PC-3 (cell line): ENCODE results near the gene WFS1. TPM values are rescaled to one million over a fixed set of nuclear protein-coding genes. Genes with fewer than 3 reads are reported as not detected.
A peak's percentile ranks its signal among the peaks of the same experiment; 100 is the strongest.

Experiments used
- ATAC-seq: fragments of 200-7000 bp; cut with Tn5 transposase; 2 replicates; pipeline ENCODE4 v1.9.1; 2020; ENCODE audit warnings: mild to moderate bottlenecking, moderate library complexity
- BruUV-seq: library from RNA; stranded (reverse); fragments of 400-500 nt; replicated peaks from 2 replicates; lab custom pipeline; 2021; lab: Mats Ljungman, UMichigan
- CTCF ChIA-PET: fragments of 300-600 bp; sonication (Branson Sonifier 250); formaldehyde crosslinking; loops from one replicate; lab custom pipeline; 2022; ENCODE audit warnings: antibody characterized with exemption; lab: Charles Lee
- POLR2A ChIA-PET: fragments of 300-600 bp; sonication (Branson Sonifier 250); formaldehyde crosslinking; loops from one replicate; lab custom pipeline; 2022; ENCODE audit warnings: antibody characterized with exemption; ENCODE audit not compliant: unreplicated experiment; lab: Charles Lee
- DNase-seq: peaks from one replicate; pipeline ENCODE4 v3.0.0-alpha.2; 2015
- H2AFZ ChIP-seq: fragments of 300-600 bp; sonication (generic); 2 replicates; pipeline ENCODE4 v1.6.0; 2016; ENCODE audit warnings: antibody characterized with exemption, low read length
- H3F3A ChIP-seq: fragments of 300-600 bp; sonication (generic); one replicate; pipeline ENCODE4 v1.6.0; 2017; ENCODE audit warnings: antibody characterized with exemption, low read length, control low read depth, mild to moderate bottlenecking; ENCODE audit not compliant: unreplicated experiment
- H3K27ac ChIP-seq: fragments of 300-600 bp; sonication (generic); 2 replicates; pipeline ENCODE4 v1.5.1; 2016; ENCODE audit warnings: mild to moderate bottlenecking, low read length
- H3K27me3 ChIP-seq: fragments of 300-600 bp; sonication (generic); 2 replicates; pipeline ENCODE4 v1.6.1; 2016; ENCODE audit warnings: low read length, mixed read lengths
- H3K36me3 ChIP-seq: fragments of 300-600 bp; sonication (generic); 2 replicates; pipeline ENCODE4 v1.6.1; 2016; ENCODE audit warnings: low read depth, mixed run types, low read length, mixed read lengths
- H3K4me1 ChIP-seq: fragments of 300-600 bp; sonication (generic); 2 replicates; pipeline ENCODE4 v1.5.1; 2016; ENCODE audit warnings: low read length; ENCODE audit not compliant: insufficient read depth
- H3K4me2 ChIP-seq: fragments of 300-600 bp; sonication (generic); 2 replicates; pipeline ENCODE4 v1.6.0; 2016; ENCODE audit warnings: low read length
- H3K4me3 ChIP-seq: fragments of 300-600 bp; sonication (generic); 2 replicates; pipeline ENCODE4 v1.5.1; 2016; ENCODE audit warnings: mild to moderate bottlenecking, low read length, mixed read lengths
- H3K79me2 ChIP-seq: fragments of 300-600 bp; sonication (generic); 2 replicates; pipeline ENCODE4 v1.6.1; 2017; ENCODE audit warnings: low read length, mixed read lengths
- H3K9ac ChIP-seq: fragments of 300-600 bp; sonication (generic); 2 replicates; pipeline ENCODE4 v1.6.0; 2016; ENCODE audit warnings: mild to moderate bottlenecking, low read length
- H3K9me2 ChIP-seq: fragments of 300-600 bp; sonication (generic); replicated peaks from 2 replicates; pipeline ENCODE4 v1.6.1; 2016; ENCODE audit warnings: mixed run types, low read length, mixed read lengths
- H3K9me3 ChIP-seq: fragments of 300-600 bp; sonication (generic); 2 replicates; pipeline ENCODE4 v1.6.1; 2016; ENCODE audit warnings: low read length, mixed read lengths
- H4K20me1 ChIP-seq: fragments of 300-600 bp; sonication (generic); 2 replicates; pipeline ENCODE4 v1.6.1; 2016; ENCODE audit warnings: low read length, mixed read lengths
- CTCF ChIP-seq: fragments of 300-600 bp; sonication (generic); conservative IDR thresholded peaks from 2 replicates; pipeline ENCODE4 v1.5.1; 2017; ENCODE audit warnings: antibody characterized with exemption, low read depth, mild to moderate bottlenecking, low read length
- EZH2 ChIP-seq: fragments of 300-600 bp; sonication (generic); IDR thresholded peaks from one replicate; pipeline ENCODE4 v1.6.1; 2017; ENCODE audit warnings: antibody characterized with exemption, mild to moderate bottlenecking, low read length; ENCODE audit not compliant: unreplicated experiment
- EZH2phosphoT487 ChIP-seq: fragments of 300-600 bp; sonication (generic); IDR thresholded peaks from 2 replicates; pipeline ENCODE4 v1.6.1; 2018; ENCODE audit warnings: mild to moderate bottlenecking, antibody characterized with exemption, low read length, borderline replicate concordance
- intact Hi-C: fragments of 100-400 bp; cut with micrococcal nuclease; formaldehyde crosslinking; loops from 2 replicates; pipeline ENCODE4 v1.9.0; 2023
- total RNA-seq: library from RNA; depleted of rRNA; stranded (reverse); fragments of >200 nt; gene quantifications from 2 replicates; pipeline ENCODE4 v1.2.3, GENCODE V29; 2014

WFS1 gene
- total RNA-seq, 1 experiment from 2014 or later, result 35.7 TPM

- Histone ChIP-seq H3F3A (no peaks in the 10 kb centered on the region), H3K4me1 (no peaks in the 10 kb centered on the region; the same call in 1 of the 2 replicates), H3K27me3 (no peaks in the 10 kb centered on the region), H3K4me2 (no peak overlapping the region), H3K27ac (no peak overlapping the region), H3K79me2 (no peaks in the 10 kb centered on the region), H3K9ac (no peak overlapping the region), H3K9me3 (no peaks in the 10 kb centered on the region), H2AFZ (no peak overlapping the region), H3K36me3 (no peaks in the 10 kb centered on the region), H3K9me2 (no peaks in the 10 kb centered on the region), H4K20me1 (no peaks in the 10 kb centered on the region), H3K4me3 (no peak overlapping the region)
- ChIA-PET POLR2A (no interaction called here), CTCF (interaction anchor here (1.0 to 1.6 kb wide), 3 partner anchors 14 to 67 kb away, joined by 6 to 13 read pairs (median 6); no protein-coding TSS in a partner anchor)
- TF ChIP-seq CTCF (peak; percentile 72), EZH2 (no peak)
- DNase-seq (peak; percentile 61), ATAC-seq (peak; percentile 88)
- intact Hi-C loops, result loop anchor here (1.0 kb wide), 1 partner anchor 63 kb away; no protein-coding TSS in a partner anchor
- no TSS peak for BruUV-seq
Measured at GRCh38 chr4:6264225-6264540, 5.5 kb upstream of the WFS1 start.

- no TSS peak for BruUV-seq
- Histone ChIP-seq H3K4me1 (peaks cover 2% of the 10 kb centered on the region), H3K9me2 (no peaks in the 10 kb centered on the region), H3K27ac (no peak overlapping the region), H3K36me3 (no peaks in the 10 kb centered on the region), H3F3A (no peaks in the 10 kb centered on the region), H3K9ac (no peak overlapping the region), H3K4me3 (no peak overlapping the region), H3K27me3 (no peaks in the 10 kb centered on the region), H4K20me1 (no peaks in the 10 kb centered on the region), H2AFZ (no peak overlapping the region), H3K79me2 (peaks cover 3% of the 10 kb centered on the region), H3K9me3 (no peaks in the 10 kb centered on the region), H3K4me2 (no peak overlapping the region)
- CTCF ChIA-PET, result no interaction called here
- POLR2A ChIA-PET, result no interaction called here
- TF ChIP-seq CTCF, result no peak
- TF ChIP-seq EZH2phosphoT487, result no peak
- no peak for TF ChIP-seq EZH2
- intact Hi-C loops, result no loop called here
- no peak for ATAC-seq
- no peak for DNase-seq
Measured at GRCh38 chr4:6265546-6265945, 4.1 kb upstream of the WFS1 start.

GRCh38 chr4:6267573-6267972 lies 2.1 kb upstream of the WFS1 start:
- Histone ChIP-seq H3K36me3 (no peaks in the 10 kb centered on the region), H3K4me1 (peaks cover 22% of the 10 kb centered on the region), H3K27me3 (no peaks in the 10 kb centered on the region), H2AFZ (no peak overlapping the region), H3K9ac (no peak overlapping the region), H3K79me2 (peaks cover 23% of the 10 kb centered on the region), H3F3A (no peaks in the 10 kb centered on the region), H3K9me3 (no peaks in the 10 kb centered on the region), H3K4me2 (no peak overlapping the region), H4K20me1 (no peaks in the 10 kb centered on the region), H3K9me2 (no peaks in the 10 kb centered on the region), H3K27ac (no peak overlapping the region), H3K4me3 (no peak overlapping the region)
- DNase-seq, result no peak
- ChIA-PET POLR2A (no interaction called here), CTCF (interaction anchor here (0.6 to 0.7 kb wide), 2 partner anchors 16 to 132 kb away, joined by 4 read pairs; no protein-coding TSS in a partner anchor)
- TF ChIP-seq EZH2phosphoT487, result no peak
- no peak for TF ChIP-seq EZH2
- TF ChIP-seq CTCF, result no peak
- no peak for ATAC-seq
- BruUV-seq, result no TSS peak
- intact Hi-C loops, result no loop called here
